ENCODE results near the gene SPTBN4. TPM values are rescaled to one million over a fixed set of nuclear protein-coding genes. Genes with fewer than 3 reads are reported as not detected.
"Not testable (repeated sequence)": the region's sequence is repeated elsewhere in the genome, so short reads cannot be mapped to it uniquely, and the experiment has no call there.

The SPTBN4 gene
- total RNA-seq, 1 donor from 2014 or later: 0.53 TPM

GRCh38 chr19:40589591-40590429 lies 123.0 kb downstream of the SPTBN4 start:
- Histone ChIP-seq H3K9me3 (no peaks in the 10 kb centered on the region), H3K4me3 (no peak overlapping the region), H3K4me1 (no peaks in the 10 kb centered on the region), H3K36me3 (peaks cover 45% of the 10 kb centered on the region), H3K27ac (no peak overlapping the region), H3K27me3 (ENCODE audit: low read depth) (no peaks in the 10 kb centered on the region)
- intact Hi-C loops (cut with DNase I): no loop called here
- no peak for ATAC-seq
- no peak for TF ChIP-seq CTCF (IDR thresholded peaks at IDR 0.05)
- DNase-seq: no peak

GRCh38 chr19:40590464-40591265 lies 123.9 kb downstream of the SPTBN4 start:
- H3K36me3 ChIP-seq: peaks cover 37% of the 10 kb centered on the region
- no peak overlapping the region for H3K4me3 ChIP-seq
- H3K27me3 ChIP-seq (ENCODE audit: low read depth): peaks cover 6% of the 10 kb centered on the region
- no peak for TF ChIP-seq CTCF (IDR thresholded peaks at IDR 0.05)
- H3K4me1 ChIP-seq: no peaks in the 10 kb centered on the region
- DNase-seq: no peak
- no peak for ATAC-seq
- intact Hi-C loops (cut with DNase I): no loop called here
- H3K27ac ChIP-seq: no peak overlapping the region
- H3K9me3 ChIP-seq: no peaks in the 10 kb centered on the region

- H3K4me3 ChIP-seq; DNase-seq; ATAC-seq; H3K9me3 ChIP-seq; intact Hi-C loops (cut with DNase I); H3K4me1 ChIP-seq; H3K27ac ChIP-seq: not testable (repeated sequence)
- Histone ChIP-seq H3K36me3 (peaks cover 26% of the 10 kb centered on the region), H3K27me3 (ENCODE audit: low read depth) (peaks cover 13% of the 10 kb centered on the region)
Measured at GRCh38 chr19:40591724-40592123, 124.9 kb downstream of the SPTBN4 start.

GRCh38 chr19:40592170-40592569 lies 125.4 kb downstream of the SPTBN4 start:
- peaks cover 8% of the 10 kb centered on the region for H3K4me1 ChIP-seq
- intact Hi-C loops (cut with DNase I): no loop called here
- no peak overlapping the region for H3K4me3 ChIP-seq
- peak in 1 of 2 donors; percentile 48 for ATAC-seq
- H3K9me3 ChIP-seq: no peaks in the 10 kb centered on the region
- H3K27me3 ChIP-seq (ENCODE audit: low read depth): peaks cover 18% of the 10 kb centered on the region
- H3K27ac ChIP-seq: no peak overlapping the region
- no peak for TF ChIP-seq CTCF (IDR thresholded peaks at IDR 0.05)
- H3K36me3 ChIP-seq: peaks cover 22% of the 10 kb centered on the region
- DNase-seq: no peak

- Histone ChIP-seq H3K9me3 (no peaks in the 10 kb centered on the region), H3K27me3 (ENCODE audit: low read depth) (peaks cover 38% of the 10 kb centered on the region), H3K27ac (no peak overlapping the region), H3K4me3 (no peak overlapping the region), H3K36me3 (peaks cover 7% of the 10 kb centered on the region), H3K4me1 (peaks cover 28% of the 10 kb centered on the region)
- ATAC-seq (no peak), DNase-seq (no peak)
- intact Hi-C loops (cut with DNase I): no loop called here
- no peak for TF ChIP-seq CTCF (IDR thresholded peaks at IDR 0.05)
Measured at GRCh38 chr19:40594255-40594654, 127.5 kb downstream of the SPTBN4 start.
